ENCODE results near the gene SNX11.

Gene SNX11

DNA sequence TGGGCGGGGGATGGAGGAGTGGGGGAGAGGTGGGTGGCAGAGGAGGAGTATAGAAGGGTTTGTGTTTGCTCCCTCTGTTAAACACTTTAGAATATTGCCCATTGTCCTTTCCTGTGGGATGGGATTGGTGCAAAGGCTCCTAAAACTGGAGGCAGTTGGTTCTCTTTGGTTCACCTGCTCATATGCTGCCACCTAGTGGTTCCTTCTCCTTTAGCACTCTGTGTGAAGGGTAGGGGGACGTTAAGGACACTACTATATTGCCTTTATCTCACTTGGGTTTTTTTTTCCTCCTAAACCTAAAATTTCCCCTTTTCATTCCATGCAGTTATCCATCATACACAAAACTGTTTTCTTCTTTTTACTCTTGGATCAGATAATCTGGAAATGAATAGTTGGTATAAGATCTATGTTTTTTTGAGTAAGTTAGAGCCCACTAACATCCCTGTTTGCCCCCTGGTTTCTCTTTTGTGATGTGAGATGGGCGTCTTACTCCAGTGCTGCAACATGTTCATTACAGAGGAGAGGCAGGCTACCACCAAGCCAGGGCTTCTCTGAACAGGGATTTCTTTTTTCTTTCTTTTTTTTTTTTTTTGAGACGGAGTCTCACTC lies 23.8 kb downstream of the SNX11 start:
- peak in 2 of 3 donors; percentile 26 to 53 for DNase-seq (ENCODE audit: low read depth in 3 of 3)

DNA sequence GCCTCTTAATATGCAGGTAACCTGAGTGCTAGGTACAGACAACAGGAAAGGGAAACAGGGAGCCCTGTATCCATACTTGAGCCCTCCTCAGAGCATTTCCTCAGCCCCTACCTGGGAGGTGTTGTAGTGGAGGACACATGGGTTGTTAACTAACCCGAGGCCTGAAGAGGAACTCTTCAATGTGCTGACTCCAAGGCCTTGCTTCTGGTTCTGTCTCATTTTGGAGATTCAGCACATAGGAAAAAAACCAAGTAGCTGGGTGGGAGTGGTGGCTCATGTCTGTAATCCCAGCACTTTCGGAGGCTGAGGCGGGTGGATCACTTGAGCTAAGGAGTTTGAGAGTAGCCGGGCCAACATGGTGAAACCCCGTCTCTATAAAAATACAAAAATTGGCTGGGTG lies 24.8 kb downstream of the SNX11 start:
- DNase-seq (ENCODE audit: low read depth in 3 of 3) = no peak

DNA sequence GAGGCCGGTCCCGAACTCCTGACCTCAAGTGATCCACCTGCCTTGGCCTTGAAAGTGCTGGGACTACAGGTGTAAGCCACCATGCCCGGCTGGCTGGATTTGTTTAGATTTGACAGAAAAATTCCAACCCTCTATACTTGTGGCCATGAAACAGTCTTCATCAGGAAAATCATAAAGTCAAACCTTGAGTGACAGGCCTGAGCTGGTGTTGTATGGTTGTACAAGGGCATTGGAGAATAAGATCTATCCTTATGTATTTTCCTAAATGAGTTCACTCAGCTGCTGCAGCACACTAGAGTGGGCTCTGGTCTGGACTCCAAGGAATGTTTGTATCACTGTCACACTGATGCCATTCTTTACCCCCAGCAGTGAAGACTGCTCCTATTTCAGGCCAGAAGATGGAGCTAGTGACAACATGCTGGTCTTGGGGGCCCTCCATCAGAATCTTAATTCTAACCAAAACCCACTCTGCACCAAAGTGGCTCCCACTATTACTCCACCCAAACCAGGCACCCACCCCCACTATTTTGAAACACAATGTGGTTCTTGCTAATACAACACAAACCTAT lies 27.4 kb downstream of the SNX11 start:
- DNase-seq (ENCODE audit: low read depth in 3 of 3) = no peak

DNA sequence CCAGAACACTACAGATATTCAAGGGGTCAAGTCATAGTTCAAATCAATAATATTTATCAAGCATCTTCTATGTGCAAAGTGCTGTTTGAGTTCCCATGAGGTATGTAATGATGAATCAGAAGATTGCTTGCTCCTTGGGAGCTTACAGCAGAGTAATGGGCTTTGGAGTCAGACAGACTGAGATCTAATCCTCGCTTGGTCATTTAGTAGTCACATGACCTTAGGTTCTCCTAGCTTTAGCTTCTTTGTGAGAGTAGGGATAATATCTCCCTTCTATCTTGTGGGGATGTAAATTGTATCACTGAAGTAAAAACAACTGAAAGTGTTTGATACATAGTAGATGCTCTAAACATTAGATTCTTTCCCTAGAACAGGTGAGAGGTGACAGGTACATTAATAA lies 30.1 kb downstream of the SNX11 start:
- DNase-seq (ENCODE audit: low read depth in 3 of 3) = no peak

DNA sequence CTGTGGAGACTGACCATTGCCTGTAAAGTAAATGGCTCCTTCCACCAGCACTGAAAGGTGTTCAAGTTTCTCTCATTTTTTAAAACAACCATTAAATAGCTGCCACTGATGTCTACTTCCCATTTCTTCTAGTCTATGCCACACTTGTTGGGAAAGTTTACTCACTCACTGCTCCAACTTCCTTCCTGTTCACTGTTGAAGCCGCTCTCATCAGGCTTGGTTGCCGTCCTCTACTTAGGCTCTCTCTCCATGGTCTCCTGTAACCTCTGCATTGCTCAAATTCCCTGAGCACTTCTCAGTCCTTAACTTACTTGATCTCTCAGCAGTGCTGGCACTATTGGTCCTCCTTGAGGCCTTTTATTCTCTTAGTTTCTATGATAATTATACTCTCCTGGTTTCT lies 32.4 kb downstream of the SNX11 start:
- no peak for DNase-seq (ENCODE audit: low read depth in 3 of 3)

DNA sequence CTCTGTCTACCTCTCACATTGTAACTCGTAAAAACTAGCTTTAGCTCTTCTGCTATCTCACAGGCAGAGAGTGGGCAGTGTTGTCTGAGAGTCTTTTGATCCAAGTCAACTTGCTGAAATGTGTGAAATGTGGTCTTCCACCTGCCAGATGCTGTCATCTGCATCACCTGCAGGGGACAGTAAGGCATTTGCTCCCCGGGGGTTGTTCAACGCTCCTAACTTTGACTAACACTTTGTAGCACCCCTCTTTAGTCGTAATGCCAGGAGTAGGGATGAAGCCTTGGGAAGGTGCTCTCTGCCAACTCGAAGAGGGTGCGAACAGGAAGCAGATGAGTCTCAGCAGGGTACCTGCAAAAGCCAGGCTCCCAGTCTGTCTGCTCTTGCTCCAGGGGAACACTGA lies 36.1 kb downstream of the SNX11 start:
- DNase-seq (ENCODE audit: low read depth in 3 of 3) = no peak

DNA sequence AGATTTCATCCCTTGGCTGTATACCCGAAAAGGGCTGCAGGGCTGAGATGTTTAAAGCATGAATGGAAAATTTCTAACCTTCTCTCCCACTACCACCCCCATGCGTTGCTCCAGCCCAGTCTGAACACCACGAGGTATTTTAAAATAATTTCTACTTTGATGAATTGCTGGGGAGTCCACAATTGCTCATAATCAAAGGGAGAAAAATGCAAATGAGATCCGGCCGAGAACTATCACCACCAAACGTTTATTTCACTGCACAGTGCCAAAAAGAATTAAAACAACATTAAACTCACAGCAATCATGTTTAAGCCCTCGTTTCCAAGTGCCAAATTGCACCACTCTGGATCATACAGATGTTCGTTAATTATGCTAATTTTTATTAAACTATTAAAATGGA lies 36.7 kb downstream of the SNX11 start:
- no peak for DNase-seq (ENCODE audit: low read depth in 3 of 3)

DNA sequence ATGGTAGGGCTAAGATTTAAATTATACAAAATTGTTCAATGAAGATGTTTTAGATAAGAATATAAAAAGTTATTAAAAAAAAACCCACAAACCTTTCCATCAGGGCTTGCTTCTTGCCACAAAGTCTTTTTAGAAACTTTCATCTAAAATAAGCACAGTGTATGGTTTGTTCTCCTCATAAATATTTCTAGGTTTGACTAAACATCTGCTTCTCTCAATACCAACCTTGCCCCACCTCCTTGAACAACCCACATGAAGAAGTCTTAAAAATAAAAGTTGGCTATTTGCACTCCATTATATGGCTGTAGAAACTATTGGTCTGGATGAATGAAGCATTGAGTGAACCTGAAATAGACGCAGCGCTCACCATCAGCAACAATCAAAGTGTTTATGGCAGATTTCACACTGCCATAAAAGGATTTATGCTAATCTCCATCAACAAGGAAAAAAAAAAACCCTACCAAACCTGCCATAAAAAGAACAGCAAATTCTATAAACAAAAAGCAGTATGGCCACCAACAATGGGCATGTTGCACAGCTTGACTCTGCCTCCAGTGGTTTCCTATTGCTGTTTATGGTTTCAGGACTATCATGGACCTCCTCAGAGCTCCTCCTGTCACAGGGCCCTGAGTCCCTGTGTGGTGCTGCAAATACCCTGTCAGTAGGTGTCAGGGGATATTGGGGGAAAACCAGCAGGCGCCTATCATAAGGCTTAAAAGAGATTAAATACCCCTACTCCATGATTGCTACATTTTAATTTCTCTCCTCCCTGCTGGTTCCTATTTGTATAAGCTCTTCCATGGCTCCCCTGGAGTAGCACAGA lies 37.6 kb downstream of the SNX11 start:
- no peak for DNase-seq (ENCODE audit: low read depth in 3 of 3)

DNA sequence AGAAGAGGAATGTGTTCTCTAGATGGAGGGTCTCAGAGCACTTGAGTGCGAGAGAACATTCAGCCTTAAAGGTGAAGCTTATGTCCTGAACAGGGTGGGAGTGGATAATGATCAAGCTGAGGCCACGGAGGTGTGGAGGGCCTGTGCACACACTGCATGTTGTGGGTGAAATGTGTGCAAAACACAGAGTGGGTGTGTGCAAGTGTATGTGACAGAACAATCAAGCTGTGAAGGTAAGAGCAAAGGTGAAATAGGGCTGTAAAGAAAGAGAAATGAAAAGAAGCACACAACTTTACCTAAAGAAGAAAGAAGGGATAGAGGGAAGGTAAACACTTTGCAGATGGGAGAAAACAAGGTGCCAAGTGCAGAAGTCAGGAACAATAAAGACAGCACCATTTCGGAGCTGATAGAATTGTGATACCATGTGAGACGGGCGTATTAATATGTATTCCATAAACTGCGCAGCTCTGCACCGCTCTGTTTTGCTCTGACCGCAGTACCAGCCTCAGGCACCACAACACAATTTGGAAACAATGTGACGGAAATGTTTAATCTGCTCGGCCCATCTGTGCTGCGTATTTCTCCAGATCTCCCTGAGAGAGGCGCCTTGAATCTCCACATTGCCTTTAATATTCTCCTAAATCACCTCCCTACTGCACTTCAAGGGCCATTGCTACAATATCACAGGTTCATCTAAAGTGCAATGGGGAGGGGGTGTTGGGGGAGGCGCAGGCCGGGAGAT lies 40.6 kb downstream of the SNX11 start:
- DNase-seq (ENCODE audit: low read depth in 3 of 3) = no peak

DNA sequence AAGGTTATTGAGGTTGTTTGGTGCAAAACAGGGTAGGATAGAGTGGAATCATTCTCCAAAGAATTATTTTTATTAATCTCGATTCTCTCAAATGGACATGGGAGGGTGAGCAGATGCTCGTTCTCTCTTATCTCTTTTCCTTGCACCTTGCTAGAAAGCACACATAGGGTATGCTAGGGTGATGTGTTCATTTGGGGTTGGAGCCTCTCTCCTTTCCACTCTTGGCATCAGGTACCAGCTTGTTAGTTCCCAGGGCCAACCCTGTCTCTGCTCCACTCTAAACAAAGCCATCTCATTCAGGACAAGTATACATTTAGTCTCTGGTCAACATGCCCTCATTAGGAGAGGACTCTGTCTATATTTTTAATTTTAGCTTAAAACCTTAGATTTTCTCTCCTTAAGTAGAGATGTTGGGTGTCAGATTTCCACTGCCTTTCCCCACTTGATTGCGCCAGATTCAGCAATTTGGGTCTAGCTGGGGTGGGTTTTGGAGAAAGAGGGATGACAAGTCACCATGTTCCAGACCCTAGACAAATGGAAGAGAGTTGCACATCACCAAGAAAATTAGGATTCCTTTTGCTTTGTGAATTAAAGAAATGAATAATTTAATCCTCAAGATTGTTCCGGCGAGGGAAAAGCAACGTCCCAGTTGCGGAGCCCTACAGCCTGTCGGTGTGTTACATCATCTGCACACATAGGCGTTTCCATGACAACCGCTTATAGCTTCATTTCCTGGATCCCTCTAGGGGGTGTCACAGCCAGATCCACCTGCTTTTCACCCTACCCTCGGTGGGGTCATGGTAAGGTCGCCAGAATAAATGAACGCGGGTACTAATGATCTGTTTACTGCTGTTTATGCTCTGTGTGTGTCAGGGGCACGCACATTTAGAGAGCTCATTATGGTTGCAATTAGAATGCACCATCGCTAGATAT lies 41.6 kb downstream of the SNX11 start:
- DNase-seq (ENCODE audit: low read depth in 3 of 3) = no peak

DNA sequence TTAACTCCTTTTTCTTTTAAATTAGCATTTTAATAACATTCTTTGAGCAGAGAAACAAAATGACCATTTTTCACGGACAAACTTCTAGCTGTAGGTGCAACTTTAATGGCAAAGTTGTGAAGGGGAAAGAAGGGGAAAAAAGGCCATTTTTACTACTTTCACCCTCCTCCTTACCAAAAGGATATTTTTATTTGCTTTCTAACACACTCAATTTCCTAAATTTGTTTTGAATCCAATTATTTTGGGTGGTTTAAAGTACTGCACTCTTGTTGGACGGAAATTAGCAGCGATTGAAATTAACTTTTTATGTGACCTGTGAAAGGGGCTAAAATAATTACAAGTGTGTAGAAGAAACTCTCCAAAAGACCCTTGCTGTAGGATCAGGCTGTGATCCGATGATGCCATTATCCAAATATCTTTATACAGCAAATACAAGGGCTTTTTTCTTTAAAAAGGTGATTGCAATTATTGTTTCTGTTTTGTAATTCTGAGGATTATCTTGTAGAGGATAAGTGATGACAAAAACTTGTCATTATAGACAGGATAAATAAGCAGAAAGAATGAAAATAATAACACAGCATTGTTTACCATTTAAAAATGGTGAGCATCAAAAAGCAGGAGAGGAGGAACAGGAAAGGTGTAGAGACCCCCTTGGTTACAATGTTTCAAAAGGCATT lies 42.4 kb downstream of the SNX11 start:
- no peak for DNase-seq (ENCODE audit: low read depth in 3 of 3)

DNA sequence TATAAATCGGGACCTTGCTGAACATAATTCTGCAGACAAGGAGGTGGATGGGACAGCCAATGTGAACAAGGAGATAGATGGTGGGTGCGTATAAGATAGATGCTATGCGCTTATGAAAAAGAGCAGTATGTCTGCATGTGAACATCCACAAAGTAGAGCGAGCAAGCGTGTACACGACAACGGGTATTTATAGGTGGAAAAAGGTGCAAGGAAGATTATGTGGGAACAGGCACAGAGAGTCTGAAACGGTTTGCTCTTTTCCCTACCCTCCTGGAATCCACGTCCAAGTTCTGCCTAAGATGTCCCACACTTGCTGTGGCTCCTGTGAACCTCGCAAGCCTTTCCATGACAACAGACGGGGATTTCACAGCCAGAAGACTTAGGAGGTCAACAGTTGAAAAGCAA lies 43.0 kb downstream of the SNX11 start:
- no peak for DNase-seq (ENCODE audit: low read depth in 3 of 3)

DNA sequence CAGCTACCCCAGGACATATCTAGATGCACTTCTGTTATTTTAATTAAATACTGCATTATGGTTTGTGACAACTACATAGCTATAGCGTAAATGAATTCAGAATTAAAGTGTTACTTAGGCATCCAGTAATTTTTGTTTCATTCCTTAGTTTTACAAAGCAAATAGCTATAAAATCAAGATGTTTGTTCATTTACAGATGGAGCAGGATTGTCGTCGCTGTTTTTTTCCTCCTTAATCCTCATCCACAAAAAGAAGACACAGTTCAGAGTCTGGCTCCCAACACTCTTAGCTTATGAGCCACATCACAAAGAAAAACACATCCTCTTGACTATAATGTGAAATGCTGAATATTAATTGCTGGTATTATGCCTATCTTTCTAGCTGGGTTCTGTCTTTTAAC lies 43.7 kb downstream of the SNX11 start:
- DNase-seq (ENCODE audit: low read depth in 3 of 3) = no peak

DNA sequence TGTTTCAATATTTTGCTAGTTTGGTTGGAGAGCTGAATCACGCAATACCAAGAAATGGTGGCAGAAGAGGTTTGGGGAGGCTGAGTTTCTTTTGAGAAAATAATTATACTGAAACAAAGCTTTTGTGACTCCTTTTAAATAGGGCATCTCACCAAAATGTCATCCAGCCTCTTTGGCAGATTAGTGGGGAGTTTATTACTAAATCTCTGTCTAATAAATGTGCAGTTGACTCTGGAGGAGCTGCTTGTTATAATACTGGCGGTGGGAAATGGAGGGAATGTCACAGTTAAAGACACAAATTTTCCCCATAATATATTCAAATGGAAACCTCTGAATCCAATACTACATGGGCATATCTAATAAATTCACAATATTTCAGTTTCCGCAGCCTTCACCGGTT lies 44.7 kb downstream of the SNX11 start:
- no peak for DNase-seq (ENCODE audit: low read depth in 3 of 3)

DNA sequence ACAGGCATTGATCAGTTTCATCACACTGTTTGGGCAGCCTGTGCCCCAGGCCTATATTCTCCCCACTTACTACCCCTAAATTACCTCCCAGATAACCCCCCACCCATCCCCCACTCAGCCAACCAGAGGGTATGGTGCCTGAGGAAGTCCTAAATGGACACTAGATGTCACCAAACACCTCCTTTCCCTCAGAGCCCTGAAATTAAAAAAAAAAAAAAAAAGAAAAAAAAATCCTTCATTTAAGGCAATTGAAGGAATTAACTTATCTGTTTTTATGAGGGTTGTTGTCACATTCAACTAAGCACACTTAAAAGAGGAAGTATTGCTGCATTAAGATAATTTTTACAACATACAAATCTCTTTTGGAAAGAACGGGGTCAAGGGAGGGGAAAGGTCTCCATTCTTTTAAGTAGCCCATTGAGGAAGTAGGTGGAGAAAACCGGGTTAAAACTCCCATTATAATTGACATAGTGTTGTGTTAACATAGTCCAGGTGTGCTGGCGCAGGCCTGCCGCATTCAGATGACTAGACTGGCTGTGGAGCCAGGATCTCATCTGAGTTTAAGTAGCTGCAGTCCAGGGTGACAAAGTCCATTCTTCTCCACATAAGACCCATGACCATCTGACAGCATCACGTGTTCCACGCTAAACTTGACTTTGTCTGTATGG lies 46.3 kb downstream of the SNX11 start:
- DNase-seq (ENCODE audit: low read depth in 3 of 3) = peak in 1 of 3 donors; percentile 12

DNA sequence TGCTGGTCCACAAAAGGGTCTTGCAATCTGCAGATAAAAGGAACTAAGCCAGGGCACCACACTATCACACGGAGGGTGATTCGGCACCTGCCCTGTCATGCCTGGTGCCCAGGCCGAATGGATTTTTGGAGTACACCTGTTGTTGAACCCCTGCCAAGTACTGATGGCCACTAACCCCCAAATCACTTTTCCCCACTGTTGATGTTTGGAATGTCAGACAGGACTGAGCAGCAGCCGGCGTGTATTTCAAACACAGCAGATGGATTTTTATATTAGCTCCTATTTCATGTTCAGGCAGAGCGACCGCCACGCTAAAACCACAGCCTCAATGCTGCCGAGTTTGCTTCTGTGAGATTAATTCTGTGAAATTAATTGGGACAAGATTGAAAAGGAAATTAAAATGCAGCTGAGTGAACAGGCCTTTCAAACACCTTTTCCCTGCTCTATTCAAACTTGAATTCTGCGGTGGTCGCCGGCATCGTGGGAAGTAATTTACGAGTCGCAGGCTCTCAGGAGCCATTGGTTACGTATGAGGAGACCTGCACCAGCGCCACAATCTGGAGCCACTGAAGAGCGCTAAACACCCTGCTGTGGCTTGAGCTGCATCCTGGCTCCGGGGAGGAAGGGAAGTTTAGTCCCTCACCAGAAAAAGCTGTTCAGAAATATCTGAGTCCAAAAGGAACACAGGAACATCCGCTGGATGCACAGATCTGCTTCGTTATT lies 48.5 kb downstream of the SNX11 start:
- DNase-seq (ENCODE audit: low read depth in 3 of 3) = no peak

DNA sequence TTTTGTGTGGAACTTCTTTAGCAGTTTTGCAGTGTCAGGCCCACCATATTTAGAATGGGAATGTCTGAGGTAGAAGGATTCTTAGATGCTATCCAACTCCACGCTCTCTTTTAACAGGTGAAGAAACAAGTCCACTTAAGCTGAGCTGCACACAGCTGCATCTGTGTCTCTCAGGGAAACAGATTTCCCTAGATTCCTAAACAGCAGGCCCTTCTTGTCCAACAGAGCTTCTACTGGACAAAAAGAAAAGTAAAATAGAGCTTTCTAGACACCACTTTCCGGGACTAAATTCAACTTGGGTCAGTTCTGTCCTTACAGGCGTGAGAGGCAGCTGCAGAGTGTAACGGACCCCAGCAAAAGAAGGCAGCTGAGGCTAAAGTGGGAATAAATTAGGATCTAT lies 51.7 kb downstream of the SNX11 start:
- no peak for DNase-seq (ENCODE audit: low read depth in 3 of 3)

DNA sequence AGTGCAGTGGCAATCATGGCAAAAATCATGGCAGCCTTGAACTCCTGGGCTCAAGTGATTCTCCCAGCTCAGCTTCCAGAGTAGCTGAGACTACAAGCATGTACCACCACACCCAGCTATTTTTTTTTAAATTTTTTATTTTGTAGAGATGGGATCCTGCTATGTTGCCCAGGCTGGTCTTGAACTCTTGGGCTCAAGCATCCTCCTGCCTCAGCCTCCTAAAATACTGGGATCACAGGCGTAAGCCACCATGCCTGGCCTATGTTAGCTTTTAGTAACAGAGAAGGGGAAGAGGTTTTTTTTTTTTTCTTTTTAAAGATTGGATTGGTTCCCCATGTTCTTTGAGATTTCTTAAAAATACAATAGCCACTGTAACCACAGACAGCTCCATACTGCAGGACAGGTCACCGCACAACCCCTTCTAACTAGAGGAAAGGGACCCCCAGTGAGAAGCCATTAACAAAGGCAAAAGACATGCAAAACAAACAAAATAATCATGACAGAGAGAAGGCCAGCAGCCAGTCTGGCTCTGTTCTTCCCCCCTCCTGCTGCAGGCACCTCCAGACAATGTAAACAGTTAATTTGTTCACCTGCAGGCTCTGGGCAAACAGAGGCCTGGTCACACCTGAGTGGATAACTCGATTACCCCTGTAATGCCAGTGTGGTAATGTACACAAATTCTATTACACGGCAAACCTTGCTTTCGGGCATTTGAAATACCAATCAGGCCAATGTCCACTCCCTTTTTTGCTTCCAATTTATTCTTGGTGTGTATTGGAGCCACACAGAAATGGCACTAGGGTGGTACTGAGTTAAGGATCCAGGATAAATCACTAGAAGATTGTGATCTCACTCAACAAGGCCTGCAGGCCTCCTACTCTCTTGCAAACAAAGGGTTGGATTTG lies 52.9 kb downstream of the SNX11 start:
- no peak for DNase-seq (ENCODE audit: low read depth in 3 of 3)
